Measurements from ENCODE around the gene RMRP. TPM values are rescaled to one million over a fixed set of nuclear protein-coding genes. Genes with fewer than 3 reads are reported as not detected.
A peak's percentile ranks its signal among the peaks of the same experiment; 100 is the strongest.

Gene RMRP
- total RNA-seq (2011; cell fraction: chromatin; rRNA removed; ENCODE audit: low replicate concordance) = 2,409 and 13,688 TPM in 2 replicates
- 206,583 and 250,153 TPM in 2 replicates for total RNA-seq (2011; cell fraction: nucleolus; rRNA removed)
- total RNA-seq (2011; cell fraction: nucleoplasm; rRNA removed) = 28,297 and 120,670 TPM in 2 replicates
- total RNA-seq (2014; rRNA removed) = 32,097 and 89,974 TPM in 2 replicates
- total RNA-seq (2014; rRNA removed; fragmentation: Illumina TruSeq; extraction: Trizol) = 175 and 799 TPM in 2 replicates
- total RNA-seq (2015; rRNA removed; fragmentation: Illumina TruSeq; extraction: Trizol) = 29,003 and 31,020 TPM in 2 replicates
- 25,789 and 26,070 TPM in 2 replicates for total RNA-seq (2021)
- polyA plus RNA-seq (2011; rRNA removed) = 30.6 and 75.7 TPM in 2 replicates
- polyA plus RNA-seq (2011; cell fraction: cytosol; rRNA removed) = 259 and 413 TPM in 2 replicates
- 1,135 and 1,314 TPM in 2 replicates for polyA plus RNA-seq (2011; cell fraction: nucleus; rRNA removed)
- polyA plus RNA-seq (2012) = 26.0 and 33.8 TPM in 2 replicates
- polyA plus RNA-seq (2014; fragmentation: Illumina TruSeq; extraction: Trizol) = not detected in 2 replicates
- polyA plus RNA-seq (2014; fragmentation: Nextera tagmentation; extraction: Ambion mirVana) = not detected
- polyA plus RNA-seq (2014; rRNA removed) = 968 and 2,315 TPM in 2 replicates
- polyA minus RNA-seq (2011; rRNA and poly(A)+ RNA removed) = 12,492 and 15,730 TPM in 2 replicates
- polyA minus RNA-seq (2011; cell fraction: cytosol; rRNA and poly(A)+ RNA removed) = 24,287 and 37,114 TPM in 2 replicates
- 96,449 and 361,724 TPM in 2 replicates for polyA minus RNA-seq (2011; cell fraction: nucleus; rRNA and poly(A)+ RNA removed)
- Bru-seq, nascent RNA = percentile 65 among the genes with signal in this experiment
- BruChase-seq, experiment 1, labeled RNA remaining after a 2-hour chase = not detected
- BruChase-seq, experiment 2, labeled RNA remaining after a 6-hour chase = not detected
- long read RNA-seq, experiment 1 = 0 reads
- long read RNA-seq, experiment 2 = 0 reads
- long read RNA-seq, experiment 3 = 0 reads

DNA sequence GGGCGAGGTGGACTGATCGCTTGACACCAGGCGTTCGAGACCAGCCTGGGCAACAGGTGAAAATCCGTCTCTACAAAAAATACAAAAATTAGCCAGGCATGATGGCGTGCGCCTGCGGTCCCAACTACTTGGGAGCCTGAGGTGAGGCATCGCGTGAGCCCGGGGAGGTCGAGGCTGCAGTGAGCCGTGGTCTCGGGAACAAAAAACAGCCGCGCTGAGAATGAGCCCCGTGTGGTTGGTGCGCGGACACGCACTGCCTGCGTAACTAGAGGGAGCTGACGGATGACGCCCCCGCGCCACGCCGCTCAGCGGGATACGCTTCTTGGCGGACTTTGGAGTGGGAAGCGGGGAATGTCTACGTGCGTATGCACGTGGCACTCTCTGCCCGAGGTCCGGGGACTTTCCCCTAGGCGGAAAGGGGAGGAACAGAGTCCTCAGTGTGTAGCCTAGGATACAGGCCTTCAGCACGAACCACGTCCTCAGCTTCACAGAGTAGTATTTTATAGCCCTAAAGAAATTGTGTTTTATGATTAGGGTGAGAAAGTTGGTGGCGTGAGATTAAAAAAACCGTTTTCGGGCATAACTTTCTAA is at the start of gene RMRP:
RMRP (minus strand) TSS at position 474 of the 591 bp plus-strand sequence.
- 0% methylated on average over 15 of the region's 42 CpGs for WGBS (ENCODE audit: insufficient coverage, low coverage, missing lambda C conversion rate)
- H3K27ac ChIP-seq (ENCODE audit: extremely low read depth, low read depth, low read length) = peak within 1 kb of the TSS; percentile 98
- H3K79me2 ChIP-seq (ENCODE audit: control insufficient read depth, insufficient read depth, low read length) = peaks cover 8% of the 10 kb centered on the region; the same call in 2 of the 3 replicates
- H3K36me3 ChIP-seq (ENCODE audit: control insufficient read depth, insufficient read depth, low read length) = peaks cover 27% of the 10 kb centered on the region; the same call in 2 of the 3 replicates
- no peaks in the 10 kb centered on the region for H3K9me3 ChIP-seq (replicated peaks; ENCODE audit: control insufficient read depth, insufficient read depth, low read depth, low read length)
- peak; percentile 96 for ATAC-seq
- no peaks in the 10 kb centered on the region for H3K27me3 ChIP-seq (ENCODE audit: control insufficient read depth in 2 of 2, insufficient read depth in 2 of 2, low read length in 2 of 2)
- no peaks in the 10 kb centered on the region for H4K20me1 ChIP-seq (replicated peaks; ENCODE audit: control insufficient read depth, insufficient read depth, low read length)
- POLR2A ChIA-PET = interaction anchor here (0.6 to 2.6 kb wide), 16 partner anchors 9 to 326 kb away, joined by 3 to 14 read pairs (median 3); partner anchors contain the start of genes CREB3 and TLN1
- peak within 1 kb of the TSS; percentile 99 for H2AFZ ChIP-seq (ENCODE audit: low read depth, low read length)
- in situ Hi-C loops (cut with MboI) = no loop called here
- peaks cover 14 to 26% of the 10 kb centered on the region in 2 experiments; a peak in 4 of 5 replicates for H3K4me1 ChIP-seq (replicated peaks in 1 of 2; ENCODE audit: control insufficient read depth in 2 of 2, insufficient read depth in 2 of 2, low read length in 2 of 2)
- peak; percentile 95 for FAIRE-seq
- no peaks in the 10 kb centered on the region for H3K9me1 ChIP-seq (ENCODE audit: control insufficient read depth, insufficient read depth, low read length)
- CTCF ChIA-PET (ENCODE audit: low intra/inter-chr PET ratio) = no interaction called here
- peak within 1 kb of the TSS; percentile 89 for H3K4me3 ChIP-seq
- intact Hi-C loops (cut with micrococcal nuclease) = loop anchor here (2.0 to 5.0 kb wide), 3 partner anchors 40 to 75 kb away; partner anchors contain the start of genes CREB3, TESK1 and TLN1
- no TSS peak for BruUV-seq (replicated peaks)
- H3K4me2 ChIP-seq (ENCODE audit: insufficient read depth, low read length) = peak within 1 kb of the TSS; percentile 96
- peak; percentile 80 to 98 (median 86) for DNase-seq (ENCODE audit: extremely low read depth in 1 of 4, low spot score in 3 of 4)
- peak within 1 kb of the TSS; percentile 86 to 96 for H3K9ac ChIP-seq (ENCODE audit: insufficient read depth in 1 of 2, low read depth in 2 of 2, low read length in 2 of 2)
- TF ChIP-seq HDGF (IDR thresholded peaks at IDR 0.05) (no peak), TRIM24 (IDR thresholded peaks at IDR 0.05) (peak in 1 of 2 experiments; percentile 54; a peak in 2 of 4 replicates), NBN (IDR thresholded peaks at IDR 0.05; ENCODE audit: low read depth) (peak; percentile 85; the same call in 1 of the 2 replicates), ESRRB (CRISPR knock-in tag; IDR thresholded peaks at IDR 0.05; ENCODE audit: borderline replicate concordance) (no peak), POLR2AphosphoS5 (IDR thresholded peaks at IDR 0.05; ENCODE audit: control insufficient read depth, insufficient read depth, low read depth, low read length) (peak; percentile 63), ZNF263 (CRISPR knock-in tag; IDR thresholded peaks at IDR 0.05; ENCODE audit: borderline replicate concordance) (peak; percentile 63; the same call in 1 of the 2 replicates), HLTF (IDR thresholded peaks at IDR 0.05) (0 out of 2 replicates have a peak, but pooled peaks have one; percentile 9), PCBP2 (IDR thresholded peaks at IDR 0.05; ENCODE audit: low read depth, low read length, poor library complexity, severe bottlenecking) (no peak), FOXP1 (CRISPR knock-in tag; IDR thresholded peaks at IDR 0.05) (peak; percentile 80)
- TF ChIP-seq, protein P1, sequence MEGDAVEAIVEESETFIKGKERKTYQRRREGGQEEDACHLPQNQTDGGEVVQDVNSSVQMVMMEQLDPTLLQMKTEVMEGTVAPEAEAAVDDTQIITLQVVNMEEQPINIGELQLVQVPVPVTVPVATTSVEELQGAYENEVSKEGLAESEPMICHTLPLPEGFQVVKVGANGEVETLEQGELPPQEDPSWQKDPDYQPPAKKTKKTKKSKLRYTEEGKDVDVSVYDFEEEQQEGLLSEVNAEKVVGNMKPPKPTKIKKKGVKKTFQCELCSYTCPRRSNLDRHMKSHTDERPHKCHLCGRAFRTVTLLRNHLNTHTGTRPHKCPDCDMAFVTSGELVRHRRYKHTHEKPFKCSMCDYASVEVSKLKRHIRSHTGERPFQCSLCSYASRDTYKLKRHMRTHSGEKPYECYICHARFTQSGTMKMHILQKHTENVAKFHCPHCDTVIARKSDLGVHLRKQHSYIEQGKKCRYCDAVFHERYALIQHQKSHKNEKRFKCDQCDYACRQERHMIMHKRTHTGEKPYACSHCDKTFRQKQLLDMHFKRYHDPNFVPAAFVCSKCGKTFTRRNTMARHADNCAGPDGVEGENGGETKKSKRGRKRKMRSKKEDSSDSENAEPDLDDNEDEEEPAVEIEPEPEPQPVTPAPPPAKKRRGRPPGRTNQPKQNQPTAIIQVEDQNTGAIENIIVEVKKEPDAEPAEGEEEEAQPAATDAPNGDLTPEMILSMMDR (IDR thresholded peaks at IDR 0.05 in 2 of 3, conservative IDR thresholded peaks at IDR 0.05 in 1 of 3; ENCODE audit: insufficient read depth in 2 of 3, low read depth in 1 of 3, low read length in 3 of 3) = peak; percentile 19 to 35 (median 25); a peak in 2 of 6 replicates
- TF ChIP-seq, protein P2, sequence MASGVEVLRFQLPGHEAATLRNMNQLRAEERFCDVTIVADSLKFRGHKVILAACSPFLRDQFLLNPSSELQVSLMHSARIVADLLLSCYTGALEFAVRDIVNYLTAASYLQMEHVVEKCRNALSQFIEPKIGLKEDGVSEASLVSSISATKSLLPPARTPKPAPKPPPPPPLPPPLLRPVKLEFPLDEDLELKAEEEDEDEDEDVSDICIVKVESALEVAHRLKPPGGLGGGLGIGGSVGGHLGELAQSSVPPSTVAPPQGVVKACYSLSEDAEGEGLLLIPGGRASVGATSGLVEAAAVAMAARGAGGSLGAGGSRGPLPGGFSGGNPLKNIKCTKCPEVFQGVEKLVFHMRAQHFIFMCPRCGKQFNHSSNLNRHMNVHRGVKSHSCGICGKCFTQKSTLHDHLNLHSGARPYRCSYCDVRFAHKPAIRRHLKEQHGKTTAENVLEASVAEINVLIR (CRISPR knock-in tag; IDR thresholded peaks at IDR 0.05) = no peak; the same call in 1 of the 2 replicates
